ENCODE results near the gene CNTNAP5.

CNTNAP5 gene

DNA sequence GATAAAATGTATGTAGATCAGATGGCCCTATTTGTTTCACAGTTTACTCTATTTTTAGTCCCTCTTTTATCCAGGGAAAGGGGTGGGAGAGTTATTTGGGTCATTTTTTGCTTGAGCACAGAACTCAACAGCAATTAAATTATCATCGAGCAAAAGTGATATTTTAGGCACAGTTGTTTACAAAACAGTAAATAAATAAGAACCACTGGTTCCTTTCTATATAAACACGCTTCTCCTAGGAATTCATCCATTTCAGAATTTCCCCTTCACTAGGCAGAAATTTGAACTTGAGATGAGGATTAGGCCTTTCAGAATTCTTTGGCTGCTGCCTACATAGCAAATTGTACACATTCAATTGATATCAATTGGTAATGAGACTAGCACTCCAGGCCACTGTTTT is 812.4 kb downstream of the CNTNAP5 start:
- intact Hi-C loops (cut with DNase I), result no loop called here
- no peak for DNase-seq

DNA sequence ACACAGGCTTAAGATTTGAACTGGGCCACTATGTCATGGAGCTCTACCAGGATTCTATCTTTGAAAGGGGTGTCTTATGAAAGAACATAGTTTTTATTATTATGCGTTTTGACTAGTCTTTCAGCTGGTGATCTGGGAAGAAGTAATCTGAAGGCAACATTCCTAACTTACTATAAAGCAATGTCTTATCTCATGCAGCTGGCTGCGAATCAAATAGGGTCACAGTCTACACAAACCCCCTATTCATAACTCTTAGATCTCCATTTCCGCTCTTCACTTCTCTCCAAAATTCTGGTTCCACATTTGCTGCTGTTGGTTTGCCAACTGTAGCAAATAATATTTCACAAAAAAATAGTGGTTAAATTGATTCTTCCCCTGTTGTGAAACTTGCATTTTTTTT is 813.3 kb downstream of the CNTNAP5 start:
- DNase-seq, result no peak
- intact Hi-C loops (cut with DNase I), result no loop called here

DNA sequence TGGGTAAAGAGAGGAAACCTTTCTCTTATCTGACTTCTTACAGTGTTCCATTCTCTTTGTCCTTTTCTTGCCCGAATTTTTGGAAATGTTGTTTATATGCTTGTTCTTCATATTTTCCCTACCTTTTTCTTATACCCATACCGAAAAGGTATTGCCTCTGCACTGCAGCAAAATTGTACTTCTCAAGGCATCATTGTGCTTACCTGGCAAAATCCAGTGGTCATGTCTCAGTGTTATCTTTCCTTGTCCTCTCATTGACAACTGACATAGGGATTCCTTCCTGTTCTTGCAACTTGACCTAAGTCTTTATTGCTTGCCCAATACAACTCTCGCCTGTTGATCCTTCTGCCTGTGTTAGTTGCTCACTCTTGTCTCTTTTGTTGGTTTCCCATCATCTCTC is 842.2 kb downstream of the CNTNAP5 start:
- intact Hi-C loops (cut with DNase I), result no loop called here
- no peak for DNase-seq

DNA sequence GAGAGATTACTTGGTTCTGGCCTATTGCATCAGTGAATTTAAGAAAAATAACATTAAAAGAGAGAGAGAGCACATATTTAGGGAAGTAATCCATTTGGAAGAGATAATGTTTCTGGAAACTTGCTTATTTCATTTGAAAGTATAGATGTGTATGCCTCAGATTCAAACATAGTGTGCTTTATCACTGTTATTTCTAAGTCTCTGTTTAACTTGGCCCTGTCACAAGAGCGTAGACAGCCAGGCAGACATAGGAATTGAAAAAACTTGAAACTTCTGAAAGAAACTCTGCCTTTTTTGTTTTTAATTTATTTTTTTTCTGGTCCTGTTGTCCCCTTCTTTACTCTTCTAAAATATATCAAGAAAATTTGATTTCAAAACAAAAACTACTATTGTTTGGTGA is 849.1 kb downstream of the CNTNAP5 start:
- intact Hi-C loops (cut with DNase I), result no loop called here

DNA sequence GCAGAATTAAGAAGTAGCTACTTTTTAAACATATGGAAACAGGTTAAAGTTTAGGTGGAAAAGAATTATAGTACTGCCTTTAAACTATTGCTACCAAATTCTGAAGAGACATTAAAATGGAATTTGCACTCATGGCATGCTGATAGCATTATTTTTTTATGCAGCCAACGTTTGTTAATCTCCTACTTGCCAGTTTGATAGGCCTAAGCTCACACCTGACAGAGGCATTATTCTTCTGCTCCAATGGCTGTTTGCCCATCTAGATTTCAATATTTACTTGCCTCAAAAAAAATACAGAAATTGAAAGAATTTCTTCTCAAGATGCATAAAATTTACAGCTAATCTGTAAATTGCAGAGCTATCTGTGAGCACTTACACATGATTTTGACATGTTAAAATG is 849.6 kb downstream of the CNTNAP5 start:
- intact Hi-C loops (cut with DNase I), result no loop called here
- no peak for DNase-seq

More for the DNA sequence above, 849.1 kb downstream of the CNTNAP5 start:
- DNase-seq, result no peak

DNA sequence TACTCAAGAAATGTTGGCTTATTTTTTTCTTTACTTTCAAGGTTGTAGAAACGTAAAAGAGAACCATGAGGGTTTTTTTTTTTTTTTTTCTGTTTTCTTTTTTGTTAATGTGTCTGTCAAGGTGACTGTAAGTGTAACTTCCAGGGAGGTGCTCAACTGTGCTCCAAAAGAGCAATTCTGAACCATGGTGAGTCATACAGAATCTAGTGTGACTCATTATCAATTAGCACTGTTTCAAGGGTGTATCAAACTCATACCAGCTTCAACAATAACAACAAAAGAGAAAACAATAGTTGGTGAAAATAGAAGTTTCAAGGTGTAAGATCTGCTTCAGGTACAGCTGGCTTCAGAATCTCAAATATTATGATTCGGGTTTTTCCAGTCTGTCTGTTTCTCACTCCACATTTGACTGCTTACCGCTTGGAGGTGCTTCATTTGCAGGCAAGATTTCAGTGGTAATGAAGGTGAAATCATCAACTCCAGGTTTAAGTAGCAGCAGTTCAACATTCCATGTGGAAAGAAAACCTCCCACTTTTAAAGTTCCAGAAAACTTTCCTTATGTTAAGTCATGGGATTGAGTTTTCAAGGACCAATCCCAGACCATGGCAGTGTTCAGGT is 850.6 kb downstream of the CNTNAP5 start:
- intact Hi-C loops (cut with DNase I), result no loop called here
- DNase-seq, result no peak

DNA sequence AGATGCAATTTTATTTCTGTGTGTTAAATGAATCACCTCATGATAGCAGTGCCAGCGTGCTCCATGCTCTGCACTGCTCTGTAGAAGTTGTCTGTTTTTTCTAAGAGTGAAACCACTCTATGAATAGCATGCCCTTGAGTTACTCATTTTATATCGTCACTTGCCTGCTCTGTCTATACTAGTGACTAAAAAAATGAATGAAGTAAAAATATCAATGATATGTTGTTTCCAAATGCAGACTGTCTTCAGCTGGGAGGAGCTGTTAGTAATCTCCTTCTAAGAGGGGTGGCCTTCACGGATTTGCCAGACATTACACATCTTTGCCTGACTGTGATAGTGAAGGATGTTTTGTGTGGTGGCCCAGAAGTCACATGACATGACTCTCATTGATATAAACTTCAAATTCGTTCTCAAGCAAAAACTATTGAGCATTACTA is 852.1 kb downstream of the CNTNAP5 start:
- peak in 1 of 10 donors; percentile 8 for DNase-seq

DNA sequence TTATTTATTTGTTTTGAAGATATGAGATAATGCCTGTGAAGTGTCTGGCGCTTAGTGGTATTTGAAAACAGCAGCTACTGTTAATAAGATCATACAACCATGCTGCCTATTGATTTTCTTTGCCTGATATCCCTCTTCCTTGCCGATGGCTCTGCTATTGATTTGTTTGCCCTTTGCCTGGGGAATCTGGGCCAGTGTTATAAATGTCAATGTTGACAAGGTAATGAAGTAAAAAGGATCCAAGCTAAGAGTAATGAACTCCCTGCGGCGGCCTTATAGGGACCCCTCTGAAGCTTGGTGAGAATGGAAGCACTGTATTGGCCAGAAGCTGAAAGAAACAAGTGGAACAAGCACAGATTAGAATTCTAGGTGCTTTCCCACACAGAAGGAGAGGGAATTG is 854.6 kb downstream of the CNTNAP5 start:
- intact Hi-C loops (cut with DNase I), result no loop called here

More for the DNA sequence above, 852.1 kb downstream of the CNTNAP5 start:
- intact Hi-C loops (cut with DNase I), result no loop called here

DNA sequence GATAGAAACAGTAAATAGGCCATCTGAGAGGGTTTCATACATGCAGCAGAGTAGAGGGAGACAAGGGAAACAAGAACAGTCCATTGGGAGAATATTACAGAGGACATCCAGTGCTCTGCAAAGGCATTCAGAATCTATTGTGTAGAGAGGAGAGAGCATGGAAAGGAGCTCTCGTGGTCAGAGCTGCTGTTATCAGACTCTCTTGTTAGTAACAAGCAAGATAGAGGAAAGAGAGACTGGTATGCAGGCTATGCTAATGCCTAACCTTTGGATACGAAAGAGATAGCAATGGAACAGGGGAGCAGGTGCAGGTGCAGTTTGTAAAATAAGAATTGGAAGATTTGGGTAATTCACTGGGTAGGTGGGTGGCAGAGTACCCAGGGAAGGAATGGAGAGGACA is 855.9 kb downstream of the CNTNAP5 start:
- DNase-seq, result no peak
- intact Hi-C loops (cut with DNase I), result no loop called here

More for the DNA sequence above, 854.6 kb downstream of the CNTNAP5 start:
- DNase-seq, result no peak

DNA sequence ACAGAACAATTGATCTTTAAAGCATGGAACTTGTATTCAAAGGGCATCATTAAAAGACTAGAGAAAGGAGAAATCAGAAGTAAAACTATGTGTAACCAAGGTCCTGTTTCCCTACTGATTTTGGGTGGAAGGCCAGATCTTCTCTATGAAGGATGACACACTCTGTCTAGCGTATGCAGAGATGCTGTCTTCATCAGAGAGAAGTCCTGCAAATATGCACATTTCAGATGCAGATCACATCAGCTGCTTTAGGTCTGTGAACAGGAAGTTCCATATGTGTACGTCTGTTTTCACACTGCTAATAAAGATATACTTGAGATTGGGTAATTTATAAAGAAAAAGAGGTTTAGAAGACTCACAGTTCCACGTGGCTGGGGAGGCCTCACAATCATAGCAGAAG is 857.3 kb downstream of the CNTNAP5 start:
- intact Hi-C loops (cut with DNase I), result no loop called here
- no peak for DNase-seq

DNA sequence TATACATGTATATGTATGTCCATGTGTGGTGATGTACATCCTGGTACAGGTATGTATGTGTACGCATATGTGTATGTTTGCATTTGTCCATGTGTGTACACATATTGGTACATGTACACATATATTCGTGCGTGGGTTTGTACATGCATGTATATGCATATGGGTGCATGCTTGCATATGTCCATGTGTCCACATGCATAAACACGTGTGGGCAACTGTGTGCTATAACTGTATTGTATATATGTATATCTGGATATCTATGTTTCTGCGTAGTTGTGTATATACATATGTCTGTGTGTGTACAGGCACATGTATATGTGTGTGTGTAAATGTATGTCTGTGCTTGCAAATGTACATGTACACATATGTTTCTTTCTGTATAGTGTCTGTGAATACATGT is 858.5 kb downstream of the CNTNAP5 start:
- DNase-seq, result no peak
- intact Hi-C loops (cut with DNase I), result no loop called here

DNA sequence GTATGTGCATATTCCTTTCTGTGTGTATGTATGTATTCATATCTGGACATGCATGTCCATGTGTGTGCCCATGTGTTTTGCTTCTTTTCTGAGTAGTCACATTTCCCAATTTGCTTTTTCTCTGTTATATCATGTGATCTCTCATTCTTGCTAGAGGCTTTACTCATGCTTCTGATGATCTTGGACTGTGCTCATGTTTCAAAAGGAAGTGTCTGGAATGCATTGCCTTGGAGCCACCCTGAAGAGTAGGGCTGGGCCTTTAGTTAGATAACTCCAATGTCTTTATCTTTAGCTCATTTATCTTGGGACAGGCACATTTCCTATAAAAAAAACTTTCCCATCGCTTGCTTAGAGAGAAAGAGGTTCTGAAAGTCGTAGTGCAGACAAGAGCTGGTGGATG is 859.2 kb downstream of the CNTNAP5 start:
- intact Hi-C loops (cut with DNase I), result no loop called here
- DNase-seq, result no peak

DNA sequence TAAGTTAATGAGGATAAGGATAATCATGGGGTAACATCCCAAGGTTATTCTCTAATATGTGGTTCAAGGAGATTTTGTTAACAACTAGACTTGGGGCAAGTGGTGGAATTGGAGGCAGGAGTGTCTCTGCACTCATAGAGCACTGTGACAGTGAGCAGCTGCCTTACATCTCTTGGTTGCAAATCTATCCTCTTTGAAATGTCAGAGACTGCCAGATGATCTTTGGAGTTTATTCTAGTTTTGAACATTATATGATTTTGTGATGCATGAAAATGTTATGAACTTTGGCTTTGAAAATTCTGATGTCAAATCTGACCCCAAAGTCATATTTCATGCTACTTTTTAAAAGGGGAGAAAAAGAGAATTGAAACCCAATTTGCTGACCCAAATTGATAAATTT is 861.1 kb downstream of the CNTNAP5 start:
- DNase-seq, result no peak

DNA sequence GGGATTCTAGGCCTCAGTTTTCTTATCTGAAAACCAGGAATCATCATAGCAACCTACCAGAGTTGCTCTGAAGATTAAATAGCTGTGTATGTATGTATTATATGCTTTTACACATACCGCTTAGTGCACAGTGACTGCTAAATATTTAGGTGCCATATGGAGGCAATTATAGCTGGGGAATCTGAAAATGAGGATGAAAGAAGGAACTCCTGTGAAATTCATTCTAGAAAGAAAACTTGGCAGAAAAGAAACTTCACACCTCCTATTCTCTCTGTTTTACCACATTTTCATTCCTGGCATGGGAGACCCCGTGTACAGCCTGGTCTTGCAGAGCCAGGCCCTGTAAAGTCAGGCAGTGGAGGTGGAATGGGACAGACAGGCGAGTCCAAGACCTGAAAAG is 862.4 kb downstream of the CNTNAP5 start:
- intact Hi-C loops (cut with DNase I), result no loop called here
- DNase-seq, result no peak

More for the DNA sequence above, 861.1 kb downstream of the CNTNAP5 start:
- intact Hi-C loops (cut with DNase I), result no loop called here

DNA sequence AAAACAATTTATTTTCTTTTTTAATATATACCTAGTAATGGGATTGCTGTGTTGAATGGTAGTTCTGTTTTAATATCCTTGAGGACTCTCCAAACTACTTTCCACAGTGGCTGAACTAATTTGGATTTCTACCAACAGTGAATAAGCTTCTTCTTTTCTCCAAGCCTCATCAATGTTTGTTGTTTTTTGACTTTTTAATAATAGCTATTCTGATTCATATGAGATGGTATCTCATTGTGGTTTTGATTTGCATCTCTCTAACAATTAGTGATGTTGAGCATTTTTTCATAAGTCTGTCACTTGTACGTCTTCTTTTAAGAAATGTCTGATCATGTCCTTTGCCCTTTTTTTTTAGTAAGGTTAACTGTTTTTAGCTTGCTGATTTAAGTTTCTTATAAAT is 863.3 kb downstream of the CNTNAP5 start:
- no peak for DNase-seq
- intact Hi-C loops (cut with DNase I), result no loop called here

DNA sequence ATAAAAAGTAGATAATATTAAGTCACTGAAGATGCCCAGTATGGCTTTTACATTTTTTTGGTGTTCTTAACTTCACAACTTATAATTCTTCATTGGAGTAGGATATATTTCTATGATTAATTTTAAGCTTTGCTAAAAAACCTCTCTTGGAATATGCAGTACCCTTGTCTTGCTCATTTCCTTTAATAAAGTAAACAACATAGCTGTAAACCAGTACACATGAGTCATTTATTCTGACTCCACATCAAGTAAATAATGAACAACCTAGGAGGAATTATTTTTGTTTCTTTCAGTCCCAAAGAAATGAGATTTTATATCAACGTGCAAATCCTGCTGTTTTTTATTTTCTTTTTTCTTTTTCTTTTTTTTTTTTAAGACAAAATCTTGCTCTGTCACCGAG is 869.1 kb downstream of the CNTNAP5 start:
- intact Hi-C loops (cut with DNase I), result no loop called here
- DNase-seq, result no peak

DNA sequence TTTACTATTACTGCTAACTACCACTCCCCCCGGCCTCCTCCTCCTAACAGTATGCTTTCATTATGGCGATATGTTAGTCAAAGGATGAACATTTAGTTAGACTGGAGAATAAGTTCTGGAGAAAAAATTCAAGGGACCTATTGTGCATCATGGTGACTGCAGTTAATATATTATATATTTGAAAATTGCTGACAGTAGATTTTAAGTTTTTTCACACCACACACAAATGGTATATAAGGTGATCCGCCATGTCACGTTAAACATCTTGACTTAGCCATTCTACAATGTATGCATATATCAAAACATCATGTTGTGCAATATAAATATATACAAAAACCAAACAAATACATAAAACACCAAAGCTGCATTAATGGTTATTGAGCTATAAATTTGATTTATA is 873.7 kb downstream of the CNTNAP5 start:
- DNase-seq, result no peak
- intact Hi-C loops (cut with DNase I), result no loop called here

DNA sequence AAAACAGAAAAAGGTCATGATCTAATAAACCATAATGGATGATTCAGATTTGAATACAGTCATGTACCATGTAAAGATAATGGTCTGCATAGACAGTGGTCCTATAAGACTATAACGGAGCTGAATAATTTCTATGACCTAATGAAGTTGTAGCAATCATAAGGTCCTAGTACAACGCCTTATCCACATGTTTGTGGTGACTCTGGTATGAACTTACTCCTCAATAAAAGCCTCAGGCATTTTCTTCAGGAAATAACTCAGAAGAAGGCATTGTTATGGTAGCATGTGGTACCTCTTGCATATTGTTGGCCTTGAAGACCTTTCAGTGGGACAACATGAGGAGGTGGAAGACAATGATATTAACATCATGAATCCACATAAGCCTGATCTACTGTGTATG is 883.3 kb downstream of the CNTNAP5 start:
- intact Hi-C loops (cut with DNase I), result no loop called here
- DNase-seq, result no peak

DNA sequence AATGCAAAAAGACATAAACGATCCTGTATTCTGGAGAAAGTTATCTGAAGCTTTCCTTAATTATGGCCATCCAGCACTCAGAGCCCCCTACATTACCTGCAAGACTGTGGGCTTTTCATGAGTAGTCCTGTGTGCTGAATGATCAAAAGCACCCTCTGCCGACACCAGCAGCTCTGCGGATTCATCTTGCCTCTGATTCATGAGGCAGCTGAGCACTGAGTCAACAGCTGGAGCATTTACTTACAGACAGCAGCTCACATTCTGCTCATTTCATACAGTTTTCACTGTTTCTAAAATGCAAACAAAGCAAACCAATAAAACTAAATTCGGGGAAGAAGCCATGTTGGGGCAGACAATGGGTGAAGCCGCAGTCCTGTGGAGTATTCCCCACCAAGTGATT is 886.5 kb downstream of the CNTNAP5 start:
- intact Hi-C loops (cut with DNase I), result no loop called here
- DNase-seq, result peak in 6 of 10 donors; percentile 9 to 71 (median 20)

DNA sequence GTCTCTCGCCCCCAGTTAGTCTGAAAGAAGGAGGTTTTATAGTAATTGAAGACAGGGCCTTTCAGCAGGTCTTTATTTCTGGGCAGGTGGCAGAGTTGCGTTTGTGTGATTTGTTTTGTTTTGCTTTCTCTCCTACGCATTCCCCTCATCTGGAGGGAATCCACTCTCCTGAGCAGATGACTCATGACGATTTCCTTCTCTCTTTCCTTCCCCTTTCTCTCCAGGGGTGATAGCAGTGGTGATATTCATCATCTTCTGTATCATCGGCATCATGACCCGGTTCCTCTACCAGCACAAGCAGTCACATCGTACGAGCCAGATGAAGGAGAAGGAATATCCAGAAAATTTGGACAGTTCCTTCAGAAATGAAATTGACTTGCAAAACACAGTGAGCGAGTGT is 888.8 kb downstream of the CNTNAP5 start:
- intact Hi-C loops (cut with DNase I), result no loop called here
- DNase-seq, result no peak

DNA sequence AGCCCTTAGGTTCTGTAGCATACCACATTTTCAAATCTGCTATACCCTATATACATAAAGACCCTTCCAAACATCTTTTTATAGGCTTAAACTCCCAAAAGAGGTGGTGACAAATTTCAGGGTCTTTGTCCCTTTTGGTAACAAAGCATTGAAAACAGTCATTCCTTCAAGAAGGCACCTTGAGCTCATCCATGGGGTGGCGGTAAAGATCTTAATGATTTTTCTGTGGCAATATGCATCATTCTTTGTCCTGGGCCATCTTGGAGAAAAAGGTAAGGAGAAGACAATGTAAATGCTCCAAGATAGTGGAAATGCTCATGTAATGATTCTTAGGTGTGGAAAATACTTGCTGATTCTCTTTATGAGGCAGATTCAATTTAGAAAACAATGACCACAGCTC is 890.5 kb downstream of the CNTNAP5 start:
- intact Hi-C loops (cut with DNase I), result no loop called here
- no peak for DNase-seq

DNA sequence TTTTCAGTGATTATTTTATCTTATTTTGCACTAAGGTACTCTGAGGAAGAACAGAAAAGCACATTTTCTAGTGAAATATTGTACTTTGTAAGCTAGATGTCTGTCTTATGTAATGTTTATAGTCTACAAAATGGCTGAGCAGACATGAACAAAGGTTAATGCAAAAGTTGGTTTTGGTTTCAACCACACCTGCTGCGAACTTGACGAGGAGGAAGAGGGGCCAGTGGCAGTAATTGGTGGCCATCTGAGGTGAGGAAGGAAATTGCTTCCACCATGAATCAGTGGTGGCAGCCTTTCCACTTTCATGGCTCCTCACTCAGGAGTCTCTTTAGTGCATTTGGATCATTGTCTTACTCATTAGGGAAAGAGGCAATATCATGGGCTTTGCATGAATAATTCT is 894.2 kb downstream of the CNTNAP5 start:
- DNase-seq, result no peak
- intact Hi-C loops (cut with DNase I), result no loop called here

DNA sequence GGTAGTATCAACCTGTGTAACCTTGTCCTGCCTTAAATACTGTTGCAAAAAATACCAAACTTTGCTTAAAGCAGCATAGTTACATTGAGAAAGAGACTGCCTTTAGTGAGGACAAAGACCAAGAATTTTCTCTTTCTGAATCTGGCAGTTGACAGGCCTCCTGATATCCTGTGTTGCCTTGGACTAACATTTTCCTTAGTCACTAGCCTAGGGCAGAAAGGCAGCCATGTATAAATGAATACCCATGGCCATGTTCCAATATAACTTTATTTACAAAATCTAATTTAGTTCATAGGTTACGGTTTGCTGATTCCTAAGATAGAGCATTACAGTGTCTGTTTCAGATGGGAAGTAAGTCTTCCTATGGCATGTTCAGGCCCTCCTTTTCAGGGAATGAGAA is 895.4 kb downstream of the CNTNAP5 start:
- no peak for DNase-seq
- intact Hi-C loops (cut with DNase I), result no loop called here

All from posterior cingulate gyrus (tissue), 11 donors.